ENCODE measurements around the gene NCOR1.
"Not testable (repeated sequence)": the region's sequence is repeated elsewhere in the genome, so short reads cannot be mapped to it uniquely, and the experiment has no call there.

Gene NCOR1

GRCh38 chr17:16199093-16199492 lies 16.2 kb downstream of the NCOR1 start:
- TF ChIP-seq CTCF (conservative IDR thresholded peaks at IDR 0.05; ENCODE audit: low read depth) = no peak
- DNase-seq (ENCODE audit: low spot score) = no peak
- CTCF ChIA-PET = interaction anchor here (0.6 kb wide), 2 partner anchors 10 to 137 kb away, joined by 3 to 5 read pairs; no protein-coding TSS in a partner anchor
- H3K27ac ChIP-seq = no peak overlapping the region
- POLR2A ChIA-PET (ENCODE audit: low non-redundant PET) = no interaction called here

GRCh38 chr17:16197276-16197675 lies 18.1 kb downstream of the NCOR1 start:
- ChIA-PET CTCF (interaction anchor here (0.6 kb wide), 1 partner anchor 108 kb away, joined by 3 read pairs; no protein-coding TSS in a partner anchor), POLR2A (ENCODE audit: low non-redundant PET) (interaction anchor here (0.7 kb wide), 1 partner anchor 13 kb away, joined by 6 read pairs; no protein-coding TSS in a partner anchor)
- no peak for DNase-seq (ENCODE audit: low spot score)
- H3K27ac ChIP-seq = no peak overlapping the region
- no peak for TF ChIP-seq CTCF (conservative IDR thresholded peaks at IDR 0.05; ENCODE audit: low read depth)

- POLR2A ChIA-PET (ENCODE audit: low non-redundant PET); DNase-seq (ENCODE audit: low spot score); H3K27ac ChIP-seq: not testable (repeated sequence)
- CTCF ChIA-PET = interaction anchor here (0.7 kb wide), 1 partner anchor 131 kb away, joined by 3 read pairs; no protein-coding TSS in a partner anchor
These were observed 21.0 kb downstream of the NCOR1 start for GRCh38 chr17:16194307-16194835.

- ChIA-PET POLR2A (ENCODE audit: low non-redundant PET) (interaction anchor here (0.5 kb wide), 1 partner anchor 9 kb away, joined by 3 read pairs; no protein-coding TSS in a partner anchor), CTCF (no interaction called here)
- no peak overlapping the region for H3K27ac ChIP-seq
- no peak for DNase-seq (ENCODE audit: low spot score)
- TF ChIP-seq CTCF (conservative IDR thresholded peaks at IDR 0.05; ENCODE audit: low read depth) = no peak
These were observed 23.7 kb downstream of the NCOR1 start for GRCh38 chr17:16191604-16192003.

GRCh38 chr17:16190703-16191360 lies 24.5 kb downstream of the NCOR1 start:
- no peak for DNase-seq (ENCODE audit: low spot score)
- CTCF ChIA-PET = no interaction called here
- H3K27ac ChIP-seq = peak overlapping the region; percentile 75
- POLR2A ChIA-PET (ENCODE audit: low non-redundant PET) = no interaction called here
- TF ChIP-seq CTCF (conservative IDR thresholded peaks at IDR 0.05; ENCODE audit: low read depth) = no peak

GRCh38 chr17:16189791-16190348 lies 25.5 kb downstream of the NCOR1 start:
- DNase-seq (ENCODE audit: low spot score) = peak; percentile 13
- ChIA-PET CTCF (no interaction called here), POLR2A (ENCODE audit: low non-redundant PET) (no interaction called here)
- peak overlapping the region; percentile 75 for H3K27ac ChIP-seq
- no peak for TF ChIP-seq CTCF (conservative IDR thresholded peaks at IDR 0.05; ENCODE audit: low read depth)

- POLR2A ChIA-PET (ENCODE audit: low non-redundant PET) = no interaction called here
- no peak for TF ChIP-seq CTCF (conservative IDR thresholded peaks at IDR 0.05; ENCODE audit: low read depth)
- CTCF ChIA-PET = no interaction called here
- DNase-seq (ENCODE audit: low spot score) = no peak
- no peak overlapping the region for H3K27ac ChIP-seq
These were observed 27.7 kb downstream of the NCOR1 start for GRCh38 chr17:16187642-16188041.

Measured in RWPE1 (cell line).